ENCODE data around the gene MYH6.
"Not testable (repeated sequence)": the region's sequence is repeated elsewhere in the genome, so short reads cannot be mapped to it uniquely, and the experiment has no call there.

Gene MYH6

GRCh38 chr14:23435543-23436326 is 27.7 kb upstream of the MYH6 start, which contains the start of gene MYH7:
TSS of gene MYH7 (minus strand) at chr14:23435660. CDS start at chr14:23433732, 1,928 bp downstream.
- DNase-seq: no peak

- no peak for DNase-seq
Observed at GRCh38 chr14:23434488-23435222, 26.6 kb upstream of the MYH6 start.

DNA sequence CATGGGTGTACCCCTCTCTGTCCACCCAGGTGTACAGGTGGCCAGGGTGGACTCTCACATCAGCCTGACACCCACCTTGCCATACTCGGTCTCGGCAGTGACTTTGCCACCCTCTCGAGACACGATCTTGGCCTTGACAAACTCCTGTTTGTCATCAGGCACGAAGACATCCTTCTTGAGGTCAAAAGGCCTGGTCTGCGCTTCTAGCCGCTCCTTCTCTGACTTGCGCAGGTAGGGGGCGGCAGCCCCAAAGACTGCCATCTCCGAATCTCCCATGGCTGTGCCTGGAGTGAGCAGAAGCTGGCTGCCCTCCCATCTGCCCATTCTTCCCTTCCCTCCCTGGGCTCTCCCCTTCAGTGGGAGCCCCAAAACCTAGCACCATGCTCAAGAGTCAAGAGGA is 25.4 kb upstream of the MYH6 start:
- no peak for DNase-seq

DNA sequence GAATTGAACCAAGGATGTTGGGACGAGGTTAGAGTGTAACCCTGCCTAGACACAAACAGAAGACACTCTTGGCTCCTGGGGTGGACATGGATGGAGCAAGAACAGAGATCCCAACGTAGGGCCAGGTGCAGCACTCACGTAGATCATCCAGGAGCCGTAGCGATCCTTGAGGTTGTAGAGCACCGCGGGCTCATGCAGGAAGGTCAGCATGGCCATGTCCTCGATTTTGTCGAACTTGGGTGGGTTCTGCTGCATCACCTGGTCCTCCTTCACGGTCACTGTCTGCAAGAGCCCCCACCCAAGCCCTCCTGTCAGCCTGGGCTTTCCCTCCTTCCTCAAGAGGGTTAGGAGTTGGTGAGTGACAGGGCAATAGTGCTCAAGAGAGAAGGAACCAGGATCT is 24.9 kb upstream of the MYH6 start:
- DNase-seq: no peak

- no peak for DNase-seq
Observed at GRCh38 chr14:23432102-23432925, 24.2 kb upstream of the MYH6 start.

DNA sequence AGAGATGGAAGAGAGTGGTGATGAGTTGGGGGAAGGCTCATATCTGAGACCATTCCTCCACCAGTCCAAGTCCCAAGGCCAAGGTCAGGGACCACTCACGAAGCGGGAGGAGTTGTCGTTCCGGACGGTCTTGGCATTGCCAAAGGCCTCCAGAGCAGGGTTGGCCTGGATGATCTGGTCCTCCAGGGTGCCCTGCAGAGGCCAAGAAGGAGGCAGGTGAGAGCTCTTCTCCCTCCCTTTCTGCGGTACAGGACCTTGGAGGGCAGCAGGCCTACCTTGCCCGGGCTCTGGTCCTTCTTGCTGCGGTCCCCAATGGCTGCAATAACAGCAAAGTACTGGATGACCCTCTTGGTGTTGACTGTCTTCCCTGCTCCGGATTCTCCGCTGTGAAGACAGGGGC is 23.4 kb upstream of the MYH6 start:
- DNase-seq: no peak

DNA sequence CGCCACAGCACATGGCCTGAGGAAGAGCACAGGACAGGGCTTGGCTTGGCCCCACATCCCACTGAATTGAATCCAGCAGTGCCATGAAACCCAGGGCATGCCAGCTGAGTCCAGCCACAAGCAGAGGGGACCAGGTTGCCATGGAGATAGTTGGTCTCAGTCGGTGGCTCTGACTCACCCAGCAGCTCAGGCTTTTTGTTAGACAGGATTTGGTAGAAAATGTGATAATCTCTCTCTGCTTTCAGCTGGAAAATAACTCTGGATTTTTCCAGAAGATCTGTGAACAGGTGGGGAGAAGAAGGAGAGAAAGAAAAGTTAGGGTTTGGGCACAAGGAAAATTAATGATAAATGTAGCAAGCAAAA is 22.6 kb upstream of the MYH6 start:
- DNase-seq: no peak

- DNase-seq: no peak
Observed at GRCh38 chr14:23430016-23430722, 22.1 kb upstream of the MYH6 start.

- DNase-seq: no peak
Observed at GRCh38 chr14:23428686-23429495, 20.8 kb upstream of the MYH6 start.

DNA sequence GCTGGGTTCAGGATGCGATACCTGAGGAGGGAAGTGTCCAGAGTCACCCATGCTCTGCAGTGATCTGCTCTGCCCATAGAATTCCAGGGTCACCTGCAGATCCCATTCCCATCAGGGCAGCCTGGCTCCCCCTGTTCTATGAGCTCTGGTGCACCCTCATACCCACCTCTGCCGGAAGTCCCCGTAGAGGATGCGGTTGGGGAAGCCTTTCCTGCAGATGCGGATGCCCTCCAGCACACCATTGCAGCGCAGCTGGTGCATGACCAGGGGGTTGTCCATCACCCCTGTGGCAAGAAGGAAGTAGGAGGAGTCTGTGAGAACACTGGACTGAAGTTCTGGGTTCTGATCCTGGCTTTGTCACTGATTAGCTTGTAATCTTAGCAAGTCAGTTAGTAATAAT is 17.7 kb upstream of the MYH6 start:
- DNase-seq: not testable (repeated sequence)

- DNase-seq: no peak
Observed at GRCh38 chr14:23425169-23425568, 17.1 kb upstream of the MYH6 start.

GRCh38 chr14:23423657-23424056 is 15.6 kb upstream of the MYH6 start:
- DNase-seq: no peak

DNA sequence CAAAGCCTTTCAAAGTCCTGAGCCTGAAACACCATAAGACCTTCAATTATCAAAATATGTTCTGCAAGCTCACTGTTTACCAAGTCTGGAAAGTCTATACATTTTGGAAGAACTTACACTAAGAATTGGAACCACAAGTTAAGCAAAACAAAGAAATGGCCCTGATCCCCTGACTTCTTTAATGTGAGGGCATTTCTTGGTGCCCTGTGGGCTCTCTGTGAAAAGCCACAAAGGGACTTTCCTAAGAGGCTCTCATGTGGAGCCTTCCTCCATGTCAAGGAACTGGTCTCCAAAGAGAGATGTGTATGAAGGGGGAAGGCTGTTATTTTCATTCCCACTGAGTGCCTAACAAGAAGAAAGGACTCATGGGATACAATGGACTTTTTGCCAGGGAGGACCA is 13.5 kb upstream of the MYH6 start:
- no peak for DNase-seq

DNA sequence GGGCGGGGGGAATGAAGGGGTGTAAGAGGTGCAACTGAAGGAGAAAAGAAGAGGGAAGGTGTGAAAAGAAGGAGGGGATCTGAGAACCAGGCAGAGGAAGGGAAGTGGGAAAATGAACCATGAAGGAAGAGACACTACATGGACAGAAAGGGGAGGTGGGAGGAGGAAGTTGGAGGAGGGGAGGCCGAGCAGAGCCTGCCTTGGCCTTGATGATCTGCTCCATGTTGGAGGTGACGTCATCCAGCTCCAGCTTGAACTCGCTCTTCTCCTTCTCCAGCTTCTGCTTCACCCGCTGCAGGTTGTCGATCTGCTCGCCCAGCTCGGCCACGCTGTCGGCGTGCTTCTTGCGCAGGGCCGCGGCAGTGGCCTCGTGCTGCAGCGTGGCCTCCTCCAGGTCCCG is 11.6 kb upstream of the MYH6 start:
- not testable (repeated sequence) for DNase-seq

DNA sequence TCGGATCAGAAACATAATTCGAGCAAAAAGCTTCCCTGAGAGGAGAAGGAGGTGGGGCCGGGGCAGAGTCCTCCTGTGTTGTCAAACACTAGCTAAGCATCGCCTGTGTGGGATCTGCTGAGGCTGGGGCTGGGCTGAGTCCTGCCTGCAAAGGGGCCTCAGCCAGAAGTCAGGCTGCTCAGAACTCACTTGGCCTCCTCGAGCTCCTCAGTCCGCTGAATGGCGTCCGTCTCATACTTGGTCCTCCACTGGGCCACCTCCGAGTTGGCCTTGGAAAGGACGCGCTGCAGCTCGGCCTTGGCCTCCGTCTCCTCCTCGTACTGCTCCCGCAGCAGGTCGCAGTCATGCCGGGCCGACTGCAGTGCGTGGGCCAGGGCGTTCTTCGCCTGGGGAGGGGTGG is 9.9 kb upstream of the MYH6 start:
- no peak for DNase-seq

DNA sequence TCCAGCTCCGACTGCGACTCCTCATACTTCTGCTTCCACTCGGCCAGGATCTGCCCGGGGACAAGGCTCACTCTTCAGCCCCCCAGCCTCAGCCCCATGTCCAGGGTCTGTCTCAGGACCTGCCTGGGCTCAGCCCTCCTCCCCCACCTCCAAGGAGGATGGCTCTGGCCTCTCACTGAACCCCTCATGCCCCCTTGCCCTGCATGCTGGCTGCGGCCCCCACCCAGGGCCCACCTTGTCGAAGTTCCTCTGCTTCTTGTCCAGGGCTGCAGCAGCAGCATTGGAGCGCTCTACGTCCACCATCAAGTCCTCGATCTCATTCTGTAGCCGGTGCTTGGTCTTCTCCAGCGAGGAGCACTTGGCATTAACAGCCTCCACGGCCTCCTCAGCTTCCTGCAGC is 9.2 kb upstream of the MYH6 start:
- DNase-seq: not testable (repeated sequence)

DNA sequence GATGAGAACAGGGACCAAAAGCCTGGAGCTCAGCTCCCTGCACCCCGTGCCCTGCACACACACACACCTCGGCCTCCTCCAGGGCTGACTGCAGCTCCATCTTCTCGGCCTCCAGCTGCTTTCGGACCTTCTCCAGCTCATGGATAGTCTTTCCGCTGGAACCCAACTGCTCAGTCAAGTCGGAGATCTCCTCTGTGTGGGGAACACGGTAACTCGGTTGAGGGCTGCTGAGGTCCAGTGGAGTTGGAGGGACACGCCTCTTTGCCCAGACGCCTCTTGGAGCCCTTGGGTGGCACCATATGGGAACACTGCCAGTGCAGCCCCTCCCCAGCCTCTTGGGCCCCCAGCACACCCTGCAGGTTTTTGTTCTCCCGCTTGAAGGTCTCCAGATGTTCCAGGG is 8.7 kb upstream of the MYH6 start:
- DNase-seq: no peak

GRCh38 chr14:23415821-23416778 is 8.0 kb upstream of the MYH6 start:
- DNase-seq: no peak

DNA sequence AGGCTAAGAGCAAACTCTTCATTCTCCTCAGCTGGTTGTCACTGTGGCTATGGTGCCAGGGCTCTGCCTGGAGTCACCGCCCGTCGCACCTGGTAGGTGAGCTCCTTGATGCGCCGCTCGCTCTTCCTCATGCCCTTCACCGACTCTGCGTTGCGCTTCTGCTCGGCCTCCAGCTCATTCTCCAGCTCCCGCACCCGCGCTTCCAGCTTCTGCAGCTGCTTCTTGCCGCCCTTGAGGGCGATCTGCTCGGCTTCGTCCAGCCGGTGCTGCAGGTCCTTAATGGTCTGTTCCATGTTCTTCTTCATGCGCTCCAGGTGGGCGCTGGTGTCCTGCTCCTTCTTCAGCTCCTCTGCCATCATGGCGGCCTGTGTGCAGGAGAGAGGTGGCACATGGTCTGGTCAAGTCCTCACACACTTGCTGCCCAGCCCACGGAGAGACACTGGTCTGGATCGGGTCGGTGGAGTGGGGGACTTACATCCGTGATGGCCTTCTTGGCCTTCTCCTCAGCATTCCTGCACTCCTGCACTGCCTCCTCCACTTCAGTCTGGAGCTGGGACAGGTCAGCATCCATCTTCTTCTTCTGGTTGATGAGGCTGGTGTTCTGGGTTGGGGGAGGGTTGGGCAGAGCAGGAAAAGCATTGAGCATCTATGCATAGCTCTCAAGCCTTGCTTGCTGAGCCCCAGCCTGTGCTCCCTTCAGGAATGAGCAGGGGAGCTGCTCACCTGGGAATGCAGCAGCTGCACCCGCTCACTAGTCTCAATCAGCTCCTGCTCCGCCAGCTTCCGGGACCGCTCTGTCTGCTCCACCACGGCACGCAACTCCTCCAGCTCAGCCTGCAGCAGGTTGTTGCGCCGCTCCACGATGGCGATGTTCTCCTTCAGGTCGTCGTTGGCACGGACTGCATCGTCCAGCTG is 7.1 kb upstream of the MYH6 start:
- no peak for DNase-seq

DNA sequence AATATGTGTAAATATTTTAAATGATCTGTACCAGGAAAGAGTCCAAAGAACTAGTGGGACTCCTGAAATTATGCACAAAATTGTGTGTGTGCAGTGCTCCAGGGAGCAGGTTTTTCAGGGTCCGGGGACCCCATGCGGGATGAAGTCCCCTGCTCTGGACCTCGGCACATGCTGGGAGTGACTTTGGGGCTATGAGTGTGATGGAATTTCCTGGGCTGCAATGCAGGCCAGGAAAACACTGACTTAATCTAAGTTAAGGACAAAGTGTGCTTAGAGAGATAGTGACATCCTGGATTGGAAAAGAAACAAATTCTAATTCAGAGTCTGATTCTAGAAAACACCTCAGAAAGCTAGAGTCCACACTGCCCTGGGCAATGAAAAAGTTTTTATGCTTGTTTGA is 6.2 kb upstream of the MYH6 start:
- DNase-seq: no peak
